Measurements from ENCODE around the gene TYRO3.
A peak's percentile ranks its signal among the peaks of the same experiment; 100 is the strongest.
"Not testable (repeated sequence)": the region's sequence is repeated elsewhere in the genome, so short reads cannot be mapped to it uniquely, and the experiment has no call there.

TYRO3 gene

DNA sequence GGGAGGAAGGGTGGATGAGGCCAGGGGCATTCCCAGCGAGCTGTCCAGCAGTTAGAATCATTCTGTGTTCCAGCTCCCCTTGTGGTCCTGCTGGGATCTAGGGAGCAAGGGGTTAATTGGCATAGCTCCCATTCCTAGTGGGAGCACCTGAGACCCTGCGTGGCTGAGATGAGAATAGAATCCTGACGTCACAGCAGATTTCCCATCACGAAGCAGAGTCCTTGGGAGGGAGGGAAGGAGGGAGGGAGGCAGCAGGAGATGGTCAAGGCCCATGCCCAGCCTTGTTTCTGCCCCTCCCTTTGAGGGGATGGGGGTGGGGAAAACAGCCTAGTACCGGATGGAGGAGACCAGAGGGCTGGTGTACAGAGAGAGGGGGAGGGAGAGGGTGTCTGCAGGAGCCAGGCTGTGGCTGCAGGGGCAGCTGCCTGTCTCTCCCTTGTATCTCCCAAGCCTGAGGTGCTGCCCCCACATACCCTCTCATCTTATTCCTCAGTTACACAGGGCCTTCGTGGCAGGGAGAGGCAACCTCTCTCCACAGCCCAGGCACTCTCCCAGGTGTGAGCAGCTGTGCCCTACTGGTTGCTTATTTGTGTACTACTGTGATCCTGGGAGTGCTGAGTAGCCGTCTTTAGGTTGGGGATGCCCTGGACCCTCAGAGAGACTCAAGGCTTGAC, 5.4 kb downstream of the TYRO3 start:
- Mint-ChIP-seq H3K4me3 (no peak overlapping the region), H3K27ac (no peak overlapping the region), H3K4me1 (peaks cover 13% of the 10 kb centered on the region), H3K9me3 (no peaks in the 10 kb centered on the region), H3K27me3 (peaks cover 35% of the 10 kb centered on the region)
- ATAC-seq (no peak), DNase-seq (no peak)

- no peaks in the 10 kb centered on the region for H3K9me3 Mint-ChIP-seq
- H3K27me3 Mint-ChIP-seq: peaks cover 29% of the 10 kb centered on the region
- H3K4me1 Mint-ChIP-seq: peaks cover 6% of the 10 kb centered on the region
- no peak overlapping the region for H3K27ac Mint-ChIP-seq
- no peak for DNase-seq
- ATAC-seq: no peak
- no peak overlapping the region for H3K4me3 Mint-ChIP-seq
These were observed 6.0 kb downstream of the TYRO3 start for GRCh38 chr15:41564960-41565502.

GRCh38 chr15:41565702-41566101, 6.7 kb downstream of the TYRO3 start:
- DNase-seq: no peak
- Mint-ChIP-seq H3K27ac (peak overlapping the region in 1 of 2 donors; percentile 67), H3K9me3 (no peaks in the 10 kb centered on the region), H3K4me3 (no peak overlapping the region), H3K4me1 (no peaks in the 10 kb centered on the region), H3K27me3 (peaks cover 22% of the 10 kb centered on the region)
- no peak for ATAC-seq

DNA sequence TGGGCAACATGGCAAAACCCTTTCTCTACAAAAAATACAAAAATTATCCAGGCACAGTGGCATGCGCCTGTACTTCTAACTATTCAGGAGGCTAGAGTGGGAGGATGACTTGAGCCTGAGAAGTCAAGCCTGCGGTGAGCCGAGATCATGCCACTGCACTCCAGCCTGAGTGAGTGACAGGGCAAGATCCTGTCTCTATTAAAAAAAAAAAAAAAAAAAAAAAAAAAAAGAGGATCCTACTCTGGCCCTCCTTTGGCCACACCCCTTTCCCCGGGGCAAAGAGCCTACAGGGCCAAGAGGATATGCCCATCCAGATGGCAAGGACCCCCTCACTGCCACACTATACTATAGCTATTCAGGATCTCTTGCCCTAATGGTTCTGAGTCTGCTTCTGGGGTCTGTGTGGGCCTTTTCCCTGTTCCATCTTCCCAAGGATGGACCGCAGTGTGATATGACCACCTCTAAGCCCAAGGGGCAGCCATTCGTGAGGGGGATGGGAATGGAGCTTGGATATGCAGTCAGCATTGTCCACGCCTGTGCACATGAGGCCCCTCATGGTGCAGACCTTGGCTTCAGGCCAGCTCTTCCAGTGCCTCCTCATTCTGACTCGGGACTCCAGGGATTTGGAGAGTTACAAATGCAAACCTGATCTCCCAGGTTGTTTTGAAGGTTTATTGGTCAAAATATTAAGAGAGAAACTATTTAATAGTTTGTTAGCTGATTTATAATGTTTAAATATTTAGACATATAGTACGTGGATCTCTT, 7.3 kb downstream of the TYRO3 start:
- Mint-ChIP-seq H3K4me1 (no peaks in the 10 kb centered on the region), H3K27me3 (peaks cover 16% of the 10 kb centered on the region), H3K9me3 (no peaks in the 10 kb centered on the region), H3K4me3 (no peak overlapping the region), H3K27ac (no peak overlapping the region)
- DNase-seq (no peak), ATAC-seq (no peak)

GRCh38 chr15:41567261-41567660, 8.2 kb downstream of the TYRO3 start:
- H3K9me3 Mint-ChIP-seq: no peaks in the 10 kb centered on the region
- H3K27me3 Mint-ChIP-seq: peaks cover 7% of the 10 kb centered on the region
- ATAC-seq (no peak), DNase-seq (no peak)
- no peak overlapping the region for H3K4me3 Mint-ChIP-seq
- no peaks in the 10 kb centered on the region for H3K4me1 Mint-ChIP-seq
- H3K27ac Mint-ChIP-seq: no peak overlapping the region

DNA sequence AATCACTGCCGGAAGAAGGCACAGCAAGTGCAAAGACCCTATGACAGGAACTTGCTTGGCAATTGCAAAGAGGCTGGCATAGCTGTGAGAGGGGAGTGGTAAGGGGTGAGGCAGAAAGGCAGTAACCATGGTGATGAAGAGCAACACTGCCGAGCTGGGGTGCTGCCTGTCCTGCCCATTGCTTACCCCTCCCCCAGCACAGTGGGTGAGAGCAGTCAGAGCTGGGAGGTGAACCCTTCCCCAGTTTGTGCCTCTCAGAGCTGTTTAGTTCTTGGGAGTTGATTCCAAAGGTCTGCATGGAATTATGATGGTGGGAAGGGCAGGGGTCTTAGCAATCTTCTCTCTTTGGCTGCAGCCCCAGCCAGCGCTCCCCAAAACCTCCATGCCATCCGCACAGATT, 8.8 kb downstream of the TYRO3 start:
- DNase-seq (no peak), ATAC-seq (no peak)
- Mint-ChIP-seq H3K27ac (no peak overlapping the region), H3K27me3 (peaks cover under 1% of the 10 kb centered on the region), H3K4me1 (no peaks in the 10 kb centered on the region), H3K4me3 (no peak overlapping the region), H3K9me3 (no peaks in the 10 kb centered on the region)

DNA sequence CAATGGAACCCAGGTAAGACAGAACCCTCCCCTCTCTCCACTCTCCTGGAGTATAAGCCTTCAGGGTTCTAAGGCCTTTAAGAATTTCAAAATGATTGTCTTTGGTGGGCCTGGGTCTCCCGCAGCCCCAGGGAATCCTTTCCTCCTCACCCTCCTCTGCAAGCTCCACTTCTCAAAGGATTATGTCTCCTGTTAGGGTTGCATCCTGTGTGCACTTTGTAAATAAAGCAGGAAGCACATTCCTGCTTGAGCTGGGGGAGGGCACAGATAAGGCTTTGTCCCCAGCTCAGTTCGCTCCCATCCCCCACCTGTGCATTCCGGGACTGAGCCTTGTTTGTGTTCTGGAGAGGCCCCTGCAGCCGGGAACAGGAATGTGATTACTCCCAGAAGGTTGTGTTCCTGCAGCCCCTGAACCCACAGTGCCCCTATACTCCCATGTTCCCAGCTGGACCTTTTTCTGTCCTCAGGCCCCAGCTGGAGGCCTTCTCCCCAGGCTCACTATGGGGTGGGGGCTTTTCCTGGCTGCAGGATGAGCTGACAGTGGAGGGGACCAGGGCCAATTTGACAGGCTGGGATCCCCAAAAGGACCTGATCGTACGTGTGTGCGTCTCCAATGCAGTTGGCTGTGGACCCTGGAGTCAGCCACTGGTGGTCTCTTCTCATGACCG, 9.5 kb downstream of the TYRO3 start:
- Mint-ChIP-seq H3K27me3 (no peaks in the 10 kb centered on the region), H3K27ac (no peak overlapping the region), H3K9me3 (no peaks in the 10 kb centered on the region), H3K4me1 (no peaks in the 10 kb centered on the region), H3K4me3 (no peak overlapping the region)
- ATAC-seq: no peak
- DNase-seq: no peak

- not testable (repeated sequence) for H3K4me1 Mint-ChIP-seq, DNase-seq, H3K9me3 Mint-ChIP-seq, H3K27me3 Mint-ChIP-seq, H3K4me3 Mint-ChIP-seq, ATAC-seq, H3K27ac Mint-ChIP-seq
These were observed 10.2 kb downstream of the TYRO3 start for GRCh38 chr15:41569232-41569631.

GRCh38 chr15:41570764-41571163, 11.8 kb downstream of the TYRO3 start:
- no peak for ATAC-seq
- Mint-ChIP-seq H3K4me1 (no peaks in the 10 kb centered on the region), H3K27me3 (no peaks in the 10 kb centered on the region), H3K27ac (no peak overlapping the region), H3K4me3 (no peak overlapping the region), H3K9me3 (no peaks in the 10 kb centered on the region)
- DNase-seq: no peak

DNA sequence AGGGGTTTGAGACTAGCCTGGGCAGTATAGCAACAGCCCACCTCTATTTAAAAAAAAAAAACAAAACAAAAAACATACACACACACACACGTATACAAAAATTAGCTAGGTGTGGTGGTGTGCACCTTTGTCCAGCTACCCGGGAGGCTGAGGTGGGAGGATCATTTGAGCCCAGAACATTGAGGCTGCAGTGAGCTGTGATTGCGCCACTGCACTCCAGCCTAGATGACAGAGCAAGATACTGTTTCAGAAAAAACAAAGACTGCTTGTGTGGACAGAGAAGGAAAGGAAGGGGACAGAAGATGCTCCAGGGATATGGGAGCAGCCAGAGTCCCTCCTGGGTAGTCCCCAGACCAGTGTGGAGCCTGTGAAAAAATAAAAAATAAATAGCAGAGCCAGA, 12.9 kb downstream of the TYRO3 start:
- no peak overlapping the region for H3K27ac Mint-ChIP-seq

GRCh38 chr15:41572866-41573265, 13.9 kb downstream of the TYRO3 start:
- Mint-ChIP-seq H3K9me3 (no peaks in the 10 kb centered on the region), H3K27me3 (no peaks in the 10 kb centered on the region), H3K27ac (no peak overlapping the region), H3K4me3 (no peak overlapping the region), H3K4me1 (no peaks in the 10 kb centered on the region)
- DNase-seq: no peak
- ATAC-seq: no peak

More for the DNA sequence above, 12.9 kb downstream of the TYRO3 start:
- no peak for DNase-seq
- ATAC-seq: no peak
- no peak overlapping the region for H3K4me3 Mint-ChIP-seq
- no peaks in the 10 kb centered on the region for H3K27me3 Mint-ChIP-seq
- no peaks in the 10 kb centered on the region for H3K9me3 Mint-ChIP-seq
- H3K4me1 Mint-ChIP-seq: no peaks in the 10 kb centered on the region

GRCh38 chr15:41573396-41573795, 14.4 kb downstream of the TYRO3 start:
- ATAC-seq (no peak), DNase-seq (no peak)
- no peak overlapping the region for H3K4me3 Mint-ChIP-seq
- no peaks in the 10 kb centered on the region for H3K9me3 Mint-ChIP-seq
- no peak overlapping the region for H3K27ac Mint-ChIP-seq
- no peaks in the 10 kb centered on the region for H3K4me1 Mint-ChIP-seq
- no peaks in the 10 kb centered on the region for H3K27me3 Mint-ChIP-seq

DNA sequence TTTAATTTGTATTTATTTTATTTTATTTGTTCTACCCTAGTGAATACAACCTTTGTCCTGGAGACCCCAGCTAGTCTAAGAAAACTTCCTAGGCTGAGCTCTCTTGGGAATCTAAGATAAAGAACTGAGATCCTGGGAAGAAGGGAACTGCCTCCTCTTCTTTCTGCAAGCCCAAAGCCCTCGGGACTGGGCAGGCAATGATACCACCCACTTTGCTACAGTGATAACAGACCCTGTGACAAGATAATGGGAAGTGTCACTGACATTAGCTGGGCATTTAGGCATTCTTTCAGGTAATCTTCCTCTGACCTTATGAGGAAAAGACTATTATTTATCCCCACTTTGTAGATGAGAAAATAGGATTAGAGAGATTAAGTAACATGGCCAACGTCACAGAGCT, 15.1 kb downstream of the TYRO3 start:
- ATAC-seq (no peak), DNase-seq (no peak)
- H3K4me1 Mint-ChIP-seq: no peaks in the 10 kb centered on the region
- no peak overlapping the region for H3K4me3 Mint-ChIP-seq
- H3K27me3 Mint-ChIP-seq: no peaks in the 10 kb centered on the region
- no peak overlapping the region for H3K27ac Mint-ChIP-seq
- H3K9me3 Mint-ChIP-seq: no peaks in the 10 kb centered on the region

DNA sequence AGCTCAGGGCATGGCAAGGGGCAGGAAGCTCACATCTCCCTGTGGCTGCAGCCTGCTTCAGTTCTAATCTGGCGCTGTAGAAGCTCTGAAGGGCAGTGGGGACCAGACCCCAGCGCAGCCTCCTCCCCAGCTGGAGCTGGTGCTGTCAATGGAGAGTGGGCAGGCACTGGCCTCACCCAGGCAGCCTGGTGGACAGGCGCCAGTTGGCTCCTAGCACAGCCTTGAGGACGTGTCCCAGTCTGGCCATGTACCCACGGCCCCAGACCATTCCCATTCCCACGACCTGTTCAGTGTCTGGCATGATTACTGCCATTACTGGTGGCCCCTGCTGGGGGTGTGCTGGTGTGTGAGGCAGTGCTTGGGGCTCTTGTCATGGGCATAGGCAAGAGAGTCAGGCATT, 16.3 kb downstream of the TYRO3 start:
- no peaks in the 10 kb centered on the region for H3K9me3 Mint-ChIP-seq

GRCh38 chr15:41577863-41578735, 19.1 kb downstream of the TYRO3 start:
- no peak overlapping the region for H3K27ac Mint-ChIP-seq
- no peaks in the 10 kb centered on the region for H3K9me3 Mint-ChIP-seq
- ATAC-seq: peak; percentile 35
- H3K27me3 Mint-ChIP-seq: peaks cover 10% of the 10 kb centered on the region
- H3K4me1 Mint-ChIP-seq: no peaks in the 10 kb centered on the region
- DNase-seq: no peak
- H3K4me3 Mint-ChIP-seq: no peak overlapping the region

More for the DNA sequence above, 16.3 kb downstream of the TYRO3 start:
- H3K27me3 Mint-ChIP-seq: no peaks in the 10 kb centered on the region
- no peaks in the 10 kb centered on the region for H3K4me1 Mint-ChIP-seq
- ATAC-seq (no peak), DNase-seq (no peak)
- H3K4me3 Mint-ChIP-seq: no peak overlapping the region
- H3K27ac Mint-ChIP-seq: no peak overlapping the region
